SU-DHL-6 (cell line): Measurements from ENCODE around the gene KLHL42.

ENCODE experiments used
- EZH2phosphoT487 ChIP-seq: fragments of 200-600 bp; sonication (generic), shearing (Covaris generic); conservative IDR thresholded peaks from 2 replicates; pipeline ENCODE4 v1.6.1; 2018; ENCODE audit warnings: mild to moderate bottlenecking, antibody characterized with exemption, low read length, moderate library complexity, mixed read lengths
- TF ChIP-seq, protein P1 (sequence below): fragments of 200-600 bp; sonication (generic); IDR thresholded peaks from one replicate; pipeline ENCODE4 v1.5.1; 2017; ENCODE audit warnings: antibody characterized with exemption, mild to moderate bottlenecking, low read length, moderate library complexity; ENCODE audit not compliant: insufficient read depth, poor library complexity, severe bottlenecking

DNA sequence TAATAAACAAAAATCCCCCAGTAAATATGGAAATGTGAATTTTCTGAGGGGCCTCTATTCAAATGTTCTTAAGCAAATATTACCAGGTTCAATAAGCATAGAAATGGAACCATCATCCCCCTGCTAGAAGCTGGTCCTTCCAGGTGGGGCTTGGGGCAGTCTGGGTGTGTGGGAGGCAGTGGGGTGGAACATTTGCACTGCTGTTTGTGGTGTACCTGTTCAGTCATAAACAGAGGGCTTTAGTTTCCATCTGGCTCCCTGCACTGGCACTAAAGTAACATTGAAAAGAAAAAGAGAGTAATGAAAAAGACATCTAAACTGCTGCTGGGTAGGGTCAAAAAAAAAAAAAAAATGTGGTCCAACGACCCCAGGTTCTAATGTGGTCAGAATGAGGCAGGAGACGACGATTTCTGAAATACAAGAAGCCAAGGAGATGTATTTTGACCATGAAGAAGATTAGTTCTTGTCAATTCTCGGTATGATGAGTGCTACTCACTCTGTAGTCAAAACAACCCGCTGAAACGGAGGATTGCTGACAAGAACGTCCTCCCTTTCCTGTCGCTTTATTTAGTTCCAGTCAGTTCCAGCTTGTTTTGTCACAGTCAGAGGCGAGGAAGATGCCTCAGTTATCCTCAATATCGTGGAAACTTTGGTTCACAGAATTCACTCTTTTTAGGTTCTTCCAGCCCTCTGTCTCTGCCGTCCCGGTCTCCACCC is 44.3 kb downstream of the KLHL42 start:
- TF ChIP-seq, protein P1, sequence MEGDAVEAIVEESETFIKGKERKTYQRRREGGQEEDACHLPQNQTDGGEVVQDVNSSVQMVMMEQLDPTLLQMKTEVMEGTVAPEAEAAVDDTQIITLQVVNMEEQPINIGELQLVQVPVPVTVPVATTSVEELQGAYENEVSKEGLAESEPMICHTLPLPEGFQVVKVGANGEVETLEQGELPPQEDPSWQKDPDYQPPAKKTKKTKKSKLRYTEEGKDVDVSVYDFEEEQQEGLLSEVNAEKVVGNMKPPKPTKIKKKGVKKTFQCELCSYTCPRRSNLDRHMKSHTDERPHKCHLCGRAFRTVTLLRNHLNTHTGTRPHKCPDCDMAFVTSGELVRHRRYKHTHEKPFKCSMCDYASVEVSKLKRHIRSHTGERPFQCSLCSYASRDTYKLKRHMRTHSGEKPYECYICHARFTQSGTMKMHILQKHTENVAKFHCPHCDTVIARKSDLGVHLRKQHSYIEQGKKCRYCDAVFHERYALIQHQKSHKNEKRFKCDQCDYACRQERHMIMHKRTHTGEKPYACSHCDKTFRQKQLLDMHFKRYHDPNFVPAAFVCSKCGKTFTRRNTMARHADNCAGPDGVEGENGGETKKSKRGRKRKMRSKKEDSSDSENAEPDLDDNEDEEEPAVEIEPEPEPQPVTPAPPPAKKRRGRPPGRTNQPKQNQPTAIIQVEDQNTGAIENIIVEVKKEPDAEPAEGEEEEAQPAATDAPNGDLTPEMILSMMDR = no peak
- no peak for TF ChIP-seq EZH2phosphoT487
